NOMO-1 (cell line): Measurements from ENCODE around the gene TCF7L1.
"Not testable (repeated sequence)": the region's sequence is repeated elsewhere in the genome, so short reads cannot be mapped to it uniquely, and the experiment has no call there.

Source experiments
- DNase-seq, 2 experiments: peaks; one replicate each; lab custom pipeline; 2025; ENCODE audit not compliant: unreplicated experiment in 2 of 2; lab: John Stamatoyannopoulos, UW

Gene TCF7L1

GRCh38 chr2:85132834-85133637 is at the start of gene TCF7L1:
Gene TCF7L1, plus strand, starts transcription at chr2:85133392. Its CDS starts 293 bp downstream, at chr2:85133685.
- DNase-seq = no peak

GRCh38 chr2:85085563-85085962 is 47.6 kb upstream of the TCF7L1 start:
- no peak for DNase-seq

GRCh38 chr2:85087541-85087940 is 45.7 kb upstream of the TCF7L1 start:
- DNase-seq = no peak

GRCh38 chr2:85088921-85089320 is 44.3 kb upstream of the TCF7L1 start:
- no peak for DNase-seq

GRCh38 chr2:85089585-85089984 is 43.6 kb upstream of the TCF7L1 start:
- no peak for DNase-seq

- no peak for DNase-seq
Observed at GRCh38 chr2:85091838-85092237, 41.4 kb upstream of the TCF7L1 start.

- DNase-seq = no peak
Observed at GRCh38 chr2:85095094-85095493, 38.1 kb upstream of the TCF7L1 start.

- DNase-seq = no peak
Observed at GRCh38 chr2:85096616-85097015, 36.6 kb upstream of the TCF7L1 start.

- no peak for DNase-seq
Observed at GRCh38 chr2:85104228-85104627, 29.0 kb upstream of the TCF7L1 start.

- DNase-seq = no peak
Observed at GRCh38 chr2:85106489-85107180, 26.6 kb upstream of the TCF7L1 start.

GRCh38 chr2:85110991-85111560 is 22.1 kb upstream of the TCF7L1 start:
- DNase-seq = no peak

GRCh38 chr2:85111819-85112281 is 21.3 kb upstream of the TCF7L1 start:
- no peak for DNase-seq

- DNase-seq = no peak
Observed at GRCh38 chr2:85112906-85113625, 20.1 kb upstream of the TCF7L1 start.

GRCh38 chr2:85114586-85115330 is 18.4 kb upstream of the TCF7L1 start:
- no peak for DNase-seq

GRCh38 chr2:85116207-85116606 is 17.0 kb upstream of the TCF7L1 start:
- no peak for DNase-seq

GRCh38 chr2:85119900-85120299 is 13.3 kb upstream of the TCF7L1 start:
- DNase-seq = no peak

- no peak for DNase-seq
Observed at GRCh38 chr2:85120363-85120762, 12.8 kb upstream of the TCF7L1 start.

- not testable (repeated sequence) for DNase-seq
Observed at GRCh38 chr2:85126462-85126861, 6.7 kb upstream of the TCF7L1 start.

- DNase-seq = no peak
Observed at GRCh38 chr2:85129861-85130260, 3.3 kb upstream of the TCF7L1 start.

- DNase-seq = no peak
Observed at GRCh38 chr2:85130407-85130806, 2.8 kb upstream of the TCF7L1 start.
